Spinal cord (tissue), 10 donors: ENCODE data around the gene TGM4. TPM values are rescaled to one million over a fixed set of nuclear protein-coding genes. Genes with fewer than 3 reads are reported as not detected.
"Not testable (repeated sequence)": the region's sequence is repeated elsewhere in the genome, so short reads cannot be mapped to it uniquely, and the experiment has no call there.

Experiments used
- DNase-seq, 6 donors: peaks; one replicate each; pipeline versions ENCODE4 v3.0.0 to v3.0.0-alpha.2; 2013 to 2015; ENCODE audit warnings: low spot score in 6 of 6, low read depth in 4 of 6
- H3K27ac ChIP-seq: one replicate; pipeline ENCODE4 v1.5.1; 2013; ENCODE audit warnings: low read depth, low read length, control low read depth
- H3K27me3 ChIP-seq: one replicate; pipeline ENCODE4 v1.6.1; 2013; ENCODE audit warnings: low read length; ENCODE audit not compliant: control insufficient read depth, insufficient read depth
- H3K36me3 ChIP-seq: one replicate; pipeline ENCODE4 v1.6.1; 2013; ENCODE audit warnings: low read length; ENCODE audit not compliant: control insufficient read depth, insufficient read depth
- H3K4me1 ChIP-seq: one replicate; pipeline ENCODE4 v1.6.1; 2013; ENCODE audit warnings: low read length; ENCODE audit not compliant: control insufficient read depth, insufficient read depth
- H3K4me3 ChIP-seq: one replicate; pipeline ENCODE4 v1.5.1; 2013; ENCODE audit warnings: low read depth, low read length, control low read depth
- H3K9me3 ChIP-seq: one replicate; pipeline ENCODE4 v1.6.1; 2013; ENCODE audit warnings: low read length; ENCODE audit not compliant: control insufficient read depth, insufficient read depth
- WGBS: methylation state at CpG from one replicate; pipeline ENCODE4 v1.1.5; 2013; ENCODE audit warnings: missing lambda C conversion rate; ENCODE audit not compliant: insufficient coverage; 5-methylcytosine and 5-hydroxymethylcytosine counted together
- polyA plus RNA-seq, 2 donors: library from polyadenylated mRNA; unstranded; fragments of 120-200 nt; gene quantifications; one replicate each; pipeline ENCODE4 v1.2.1, GENCODE V29; 2013; ENCODE audit not compliant: insufficient read length in 2 of 2
- total RNA-seq, 2 donors: library from RNA; depleted of rRNA in 1 of 2; stranded (reverse); fragments of 120-200 nt in 1 of 2; fragments of >200 nt in 1 of 2; gene quantifications; one replicate each; pipeline versions ENCODE4 v1.2.3 to v1.2.4, GENCODE V29; 2013 to 2014
- donor health status: healthy.

Gene TGM4
- total and polyA plus RNA-seq, 4 donors: 0.06 to 0.17 (median 0.08) TPM; not detected in 1

DNA sequence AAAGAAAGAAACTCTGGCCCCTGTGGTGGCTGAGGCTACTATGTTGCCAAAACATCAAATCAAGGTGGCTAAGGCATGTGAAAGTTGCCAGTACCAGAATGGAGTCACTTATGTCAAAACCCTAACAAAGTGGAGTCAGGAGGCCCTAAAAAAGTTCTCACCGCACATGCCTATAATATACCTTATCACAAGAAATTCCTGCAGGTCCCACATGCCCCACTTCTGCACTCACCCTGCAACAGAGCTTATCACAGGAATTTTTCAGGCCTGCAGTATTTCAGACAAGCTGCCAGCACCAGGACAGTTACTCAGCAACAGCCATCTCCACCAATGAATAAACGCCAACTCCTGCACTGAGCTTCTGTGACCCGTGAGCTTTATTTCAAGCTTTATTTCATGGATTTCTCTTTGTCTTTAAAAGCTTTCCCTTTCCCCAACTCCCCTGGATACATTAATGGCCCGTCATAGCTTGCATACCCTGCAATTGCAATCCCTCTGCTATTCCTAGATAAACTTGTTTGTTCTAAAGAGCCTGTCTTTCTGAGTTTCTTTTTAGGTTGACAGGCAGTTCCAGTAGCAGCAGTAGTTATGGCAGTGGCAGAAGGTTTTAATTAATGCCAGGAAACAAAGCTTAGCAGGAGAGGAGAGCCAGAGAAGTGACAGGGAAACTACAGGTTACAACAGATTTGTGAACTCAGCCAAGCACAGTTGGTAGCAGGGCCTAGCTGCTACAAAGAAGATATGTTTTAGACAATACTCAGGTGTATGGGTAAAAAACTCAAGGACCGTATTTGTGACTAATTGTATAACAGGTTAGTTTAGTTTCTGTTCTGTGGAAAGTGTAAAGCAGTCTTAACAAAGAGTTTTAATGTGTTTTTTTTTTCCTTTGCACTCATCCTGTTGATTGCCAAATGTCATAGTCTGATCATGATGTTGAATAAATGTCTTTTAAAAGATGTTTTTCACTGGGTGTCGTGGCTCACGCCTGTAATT lies 28.6 kb upstream of the TGM4 start:
- H3K27me3 ChIP-seq: no peaks in the 10 kb centered on the region
- WGBS: 71% methylated on average over 6 of the region's 7 CpGs
- H3K4me3 ChIP-seq: no peak overlapping the region
- H3K4me1 ChIP-seq: no peaks in the 10 kb centered on the region
- no peak overlapping the region for H3K27ac ChIP-seq
- DNase-seq: peak in 3 of 6 donors; percentile 10 to 55 (median 34)
- H3K36me3 ChIP-seq: peaks cover 7% of the 10 kb centered on the region
- H3K9me3 ChIP-seq: no peaks in the 10 kb centered on the region

DNA sequence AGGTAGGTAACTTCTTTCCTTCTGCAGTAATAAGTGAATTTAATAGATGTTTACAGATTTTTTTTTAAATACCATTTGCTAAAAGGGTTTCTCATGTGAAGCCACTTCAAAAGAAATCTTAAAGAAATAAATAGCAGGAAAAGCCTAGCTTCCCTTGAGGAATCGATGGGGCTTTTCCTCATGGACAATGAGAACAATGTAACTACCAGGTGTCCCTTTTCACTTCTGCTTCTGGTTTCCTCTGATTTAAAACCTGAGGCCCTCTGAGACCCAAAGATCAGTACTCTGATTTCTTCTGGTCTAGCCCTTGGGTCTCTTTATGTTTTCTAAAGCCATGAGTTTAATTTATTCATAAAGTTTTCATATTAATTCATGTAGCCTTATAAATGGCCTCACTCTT lies 25.8 kb upstream of the TGM4 start:
- no peak for DNase-seq
- Histone ChIP-seq H3K27me3 (no peaks in the 10 kb centered on the region), H3K27ac (no peak overlapping the region), H3K9me3 (no peaks in the 10 kb centered on the region), H3K4me3 (no peak overlapping the region), H3K4me1 (no peaks in the 10 kb centered on the region), H3K36me3 (no peaks in the 10 kb centered on the region)
- 88% methylated on average over 1 of the region's 1 CpG for WGBS

DNA sequence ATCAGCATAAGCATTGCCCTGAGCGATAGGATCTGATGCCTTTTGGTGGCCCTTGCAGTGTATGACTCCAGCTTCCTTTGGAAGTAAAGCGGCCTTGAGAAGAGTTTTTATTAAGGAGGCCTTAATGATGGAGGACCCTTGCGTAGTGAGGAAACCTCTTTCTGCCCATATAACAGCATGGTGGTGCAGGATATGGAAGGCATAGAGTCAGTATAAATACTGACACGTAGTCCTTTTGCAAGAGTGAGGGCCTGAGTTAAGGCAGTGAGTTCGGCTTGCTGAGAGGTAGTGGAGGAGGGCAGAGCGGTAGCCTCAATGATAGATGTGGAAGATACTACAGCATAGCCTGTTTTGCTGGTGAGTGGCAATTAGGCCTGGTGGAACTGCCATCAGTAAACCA lies 17.7 kb upstream of the TGM4 start:
- not testable (repeated sequence) for H3K36me3 ChIP-seq, H3K9me3 ChIP-seq, H3K4me1 ChIP-seq, H3K4me3 ChIP-seq, DNase-seq, H3K27ac ChIP-seq, H3K27me3 ChIP-seq
- 99% methylated on average over 5 of the region's 6 CpGs for WGBS

DNA sequence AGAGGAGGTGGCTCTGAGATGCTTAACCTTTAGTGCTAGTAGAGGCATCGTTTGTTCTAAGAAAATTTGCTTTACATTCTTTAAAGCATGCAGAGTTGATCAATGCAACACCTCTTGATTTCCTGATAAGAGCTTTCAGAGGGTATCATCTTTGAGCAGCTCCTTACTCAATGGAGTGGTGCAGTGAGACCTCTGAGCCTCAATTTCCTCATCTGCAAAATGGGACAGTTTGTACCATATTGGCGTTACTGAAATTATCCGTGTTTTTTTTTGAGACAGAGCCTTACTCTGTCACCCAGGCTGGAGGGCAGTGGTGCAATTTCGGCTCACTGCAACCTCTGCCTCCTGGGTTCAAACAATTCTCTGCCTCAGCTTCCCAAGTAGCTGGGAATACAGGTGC lies 14.3 kb upstream of the TGM4 start:
- Histone ChIP-seq H3K4me3 (no peak overlapping the region), H3K36me3 (no peaks in the 10 kb centered on the region), H3K4me1 (peaks cover 11% of the 10 kb centered on the region), H3K27ac (no peak overlapping the region), H3K27me3 (no peaks in the 10 kb centered on the region), H3K9me3 (no peaks in the 10 kb centered on the region)
- DNase-seq: no peak
- WGBS: 93% methylated on average over 3 of the region's 4 CpGs

DNA sequence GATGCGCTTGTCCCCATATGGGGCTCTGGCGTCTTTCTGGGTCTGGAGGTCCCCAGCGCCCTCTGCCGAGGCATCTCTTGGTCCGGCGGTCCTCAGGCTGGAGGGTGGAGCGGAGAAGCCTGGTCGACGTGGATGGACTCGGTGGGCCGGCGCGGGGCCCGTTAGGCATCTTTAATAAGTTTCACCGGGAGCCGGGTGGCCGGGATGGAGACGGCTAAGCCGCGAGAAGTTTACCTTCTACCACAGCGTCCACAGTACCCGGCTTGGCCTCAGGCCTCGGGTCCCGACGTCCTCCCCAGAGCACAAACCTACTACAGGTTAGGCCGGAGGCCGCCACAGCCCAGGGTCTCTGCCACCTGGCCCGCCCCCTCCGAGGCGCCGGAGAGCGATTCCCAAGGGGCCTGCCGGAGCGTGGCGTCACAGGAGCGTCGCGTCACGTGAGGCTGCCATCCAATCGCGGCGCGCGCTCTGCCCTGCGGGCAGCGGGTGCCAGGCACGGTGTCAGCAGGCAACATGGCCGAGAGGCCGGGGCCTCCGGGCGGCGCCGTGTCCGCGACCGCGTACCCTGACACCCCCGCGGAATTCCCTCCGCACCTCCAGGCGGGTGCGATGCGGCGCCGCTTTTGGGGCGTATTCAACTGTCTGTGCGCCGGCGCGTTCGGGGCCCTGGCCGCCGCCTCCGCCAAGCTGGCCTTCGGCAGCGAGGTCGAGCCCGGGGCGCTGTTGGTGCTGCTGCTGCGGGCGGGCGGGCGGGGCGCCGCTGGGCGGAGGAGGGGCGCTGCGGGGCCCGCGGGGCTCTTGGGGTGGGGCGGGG lies 12.8 kb upstream of the TGM4 start, which contains the start of gene TMEM42:
Gene TMEM42, plus strand, starts transcription at position 501 of the 814 bp plus-strand sequence. Its CDS starts 13 bp downstream, at position 514.
- Histone ChIP-seq H3K9me3 (no peaks in the 10 kb centered on the region), H3K4me3 (peak within 1 kb of the TSS; percentile 78), H3K36me3 (peaks cover 6% of the 10 kb centered on the region), H3K4me1 (peaks cover 11% of the 10 kb centered on the region), H3K27me3 (no peaks in the 10 kb centered on the region), H3K27ac (peak within 1 kb of the TSS; percentile 97)
- under 1% methylated on average over 89 of the region's 91 CpGs for WGBS
- peak; percentile 85 to 98 (median 88) for DNase-seq

DNA sequence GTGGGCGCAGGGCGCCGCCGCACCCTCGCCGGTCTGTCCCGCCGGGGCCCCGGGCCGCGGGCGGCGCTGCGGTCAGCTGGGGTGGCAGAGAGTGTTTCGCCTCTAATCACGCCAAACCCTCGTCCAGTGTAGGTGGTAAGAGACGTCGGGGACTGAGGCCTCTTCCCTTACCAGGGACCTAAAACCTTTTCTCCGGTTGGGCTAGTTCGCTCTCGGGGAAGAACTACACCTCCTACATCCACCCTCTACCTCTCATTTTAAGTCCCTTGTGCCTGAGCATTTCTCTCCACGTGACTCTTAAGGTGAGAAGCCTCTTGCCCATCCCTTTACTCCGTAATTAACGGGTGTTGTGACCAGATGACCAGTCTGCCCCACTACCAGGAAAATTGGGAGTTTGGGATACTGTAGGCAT lies 12.2 kb upstream of the TGM4 start:
- H3K4me3 ChIP-seq: peak overlapping the region; percentile 78
- peaks cover 11% of the 10 kb centered on the region for H3K4me1 ChIP-seq
- H3K27me3 ChIP-seq: no peaks in the 10 kb centered on the region
- H3K27ac ChIP-seq: peak overlapping the region; percentile 35
- H3K36me3 ChIP-seq: peaks cover 10% of the 10 kb centered on the region
- no peaks in the 10 kb centered on the region for H3K9me3 ChIP-seq
- 0% methylated on average over 15 of the region's 25 CpGs for WGBS
- peak in 3 of 6 donors; percentile 29 to 56 (median 40) for DNase-seq

DNA sequence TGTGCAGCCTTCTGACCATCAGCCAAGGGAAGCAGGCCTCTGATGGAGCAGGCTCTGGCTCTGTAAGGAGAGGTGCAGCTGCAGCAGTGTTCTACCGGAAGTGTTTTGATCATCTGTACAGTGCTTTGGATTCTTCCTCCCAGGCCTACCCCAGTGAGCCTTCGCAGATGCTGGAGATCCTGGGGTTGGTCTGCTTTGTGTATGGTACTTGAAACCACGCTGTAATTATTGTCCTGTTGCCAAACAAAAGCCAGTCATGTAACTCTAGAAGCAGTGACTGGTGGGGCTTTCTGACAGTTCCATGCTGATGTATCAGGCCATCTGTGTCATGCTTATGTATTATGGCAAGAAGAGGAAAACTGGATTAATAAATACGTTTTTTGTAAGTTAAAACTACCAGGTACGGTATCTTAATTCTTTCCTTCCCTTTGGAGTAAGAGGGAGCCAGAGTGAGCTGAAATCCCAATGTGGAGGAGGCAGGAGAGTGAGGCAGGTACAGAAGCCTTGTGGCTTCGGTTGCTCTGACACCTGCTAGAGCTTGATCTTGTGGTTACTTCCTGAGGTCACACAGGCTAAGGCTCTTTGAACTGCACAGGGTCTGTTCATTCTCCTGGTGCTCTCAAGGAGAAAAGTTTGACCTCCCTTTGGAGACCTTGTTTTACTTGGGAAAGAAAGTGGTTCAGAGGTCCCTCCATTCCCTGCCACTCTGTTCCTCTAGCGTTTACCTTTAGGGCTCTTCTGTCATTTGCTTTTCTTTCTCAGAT lies 9.0 kb upstream of the TGM4 start:
- 92% methylated on average over 3 of the region's 7 CpGs for WGBS
- no peak for DNase-seq
- H3K4me3 ChIP-seq: no peak overlapping the region
- peaks cover 10% of the 10 kb centered on the region for H3K36me3 ChIP-seq
- H3K27ac ChIP-seq: no peak overlapping the region
- peaks cover 2% of the 10 kb centered on the region for H3K9me3 ChIP-seq
- H3K4me1 ChIP-seq: peaks cover 11% of the 10 kb centered on the region
- no peaks in the 10 kb centered on the region for H3K27me3 ChIP-seq

DNA sequence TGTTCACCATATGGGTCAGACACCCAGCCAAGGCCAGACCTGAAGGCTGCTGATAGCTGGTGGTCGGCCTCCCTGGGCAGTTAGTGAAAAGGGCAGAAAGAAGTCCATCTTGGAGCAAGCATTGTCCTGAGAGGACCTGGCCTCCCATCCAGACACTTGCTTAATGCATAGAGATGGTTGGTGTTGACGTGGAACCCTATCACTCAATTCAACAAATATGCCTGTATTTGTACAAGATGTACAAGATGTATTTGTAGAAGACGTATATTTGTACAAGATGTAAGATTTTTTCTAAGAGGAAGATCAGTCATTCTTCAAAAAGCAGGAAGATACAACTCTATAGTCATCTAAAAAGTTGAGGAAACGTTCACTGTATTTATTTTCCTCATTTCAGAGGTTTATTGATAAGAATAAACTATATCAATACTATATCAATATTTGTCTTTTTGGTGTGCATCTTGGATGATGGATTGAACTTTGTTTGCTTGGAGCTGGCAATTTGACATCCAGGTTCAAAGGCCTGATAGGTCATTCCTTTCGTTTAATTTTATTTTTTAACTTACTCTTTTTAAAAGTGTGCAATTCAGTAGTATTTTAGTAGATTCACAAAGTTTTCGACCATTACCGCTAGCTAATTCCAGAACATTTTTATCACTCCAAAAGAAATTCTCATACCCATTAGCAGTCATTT lies 6.8 kb upstream of the TGM4 start:
- Histone ChIP-seq H3K9me3 (peaks cover 2% of the 10 kb centered on the region), H3K27ac (no peak overlapping the region), H3K27me3 (no peaks in the 10 kb centered on the region), H3K4me1 (peaks cover 1% of the 10 kb centered on the region), H3K4me3 (no peak overlapping the region), H3K36me3 (peaks cover 10% of the 10 kb centered on the region)
- WGBS: 100% methylated on average over 1 of the region's 7 CpGs
- DNase-seq: no peak
